GM23248 (cell line): ENCODE measurements around the gene SEPTIN2. TPM values are rescaled to one million over a fixed set of nuclear protein-coding genes. Genes with fewer than 3 reads are reported as not detected.

Experiments used
- DNase-seq: peaks from one replicate; pipeline ENCODE4 v3.0.0-alpha.2; 2015
- H2AFZ ChIP-seq: fragments of 200-600 bp; sonication (generic); 2 replicates; pipeline ENCODE4 v1.6.1; 2016; ENCODE audit warnings: antibody characterized with exemption
- H3F3A ChIP-seq: fragments of 200-600 bp; sonication (generic); 2 replicates; pipeline ENCODE4 v1.6.1; 2016; ENCODE audit warnings: mild to moderate bottlenecking, antibody characterized with exemption, mixed run types; ENCODE audit not compliant: insufficient read depth
- H3K27ac ChIP-seq: fragments of 200-600 bp; sonication (generic); 2 replicates; pipeline ENCODE4 v1.5.1; 2016; ENCODE audit warnings: mild to moderate bottlenecking
- H3K27me3 ChIP-seq: fragments of 200-600 bp; sonication (generic); replicated peaks from 2 replicates; pipeline ENCODE4 v1.6.1; 2016; ENCODE audit warnings: mild to moderate bottlenecking; ENCODE audit not compliant: insufficient read depth
- H3K36me3 ChIP-seq: fragments of 200-600 bp; sonication (generic); 2 replicates; pipeline ENCODE4 v1.6.1; 2016; ENCODE audit warnings: low read depth, mild to moderate bottlenecking
- H3K4me1 ChIP-seq: fragments of 200-600 bp; sonication (generic); 2 replicates; pipeline ENCODE4 v1.6.1; 2016; ENCODE audit warnings: mild to moderate bottlenecking; ENCODE audit not compliant: insufficient read depth
- H3K4me2 ChIP-seq: fragments of 200-600 bp; sonication (generic); one replicate; pipeline ENCODE4 v1.6.1; 2016; ENCODE audit warnings: mild to moderate bottlenecking; ENCODE audit not compliant: unreplicated experiment
- H3K4me3 ChIP-seq: fragments of 200-600 bp; sonication (generic); 2 replicates; pipeline ENCODE4 v1.5.1; 2016; ENCODE audit warnings: mild to moderate bottlenecking
- H3K79me2 ChIP-seq: fragments of 200-600 bp; sonication (generic); 2 replicates; pipeline ENCODE4 v1.6.1; 2016; ENCODE audit warnings: mild to moderate bottlenecking; ENCODE audit not compliant: insufficient read depth
- H3K9ac ChIP-seq: fragments of 200-600 bp; sonication (generic); 2 replicates; pipeline ENCODE4 v1.6.1; 2016; ENCODE audit warnings: mild to moderate bottlenecking
- H3K9me2 ChIP-seq: fragments of 200-600 bp; sonication (generic); 2 replicates; pipeline ENCODE4 v1.6.1; 2016; ENCODE audit warnings: mixed run types, mild to moderate bottlenecking, moderate library complexity; ENCODE audit not compliant: insufficient read depth
- H3K9me3 ChIP-seq: fragments of 200-600 bp; sonication (generic); one replicate; pipeline ENCODE4 v1.6.1; 2017; ENCODE audit warnings: low read depth
- H4K20me1 ChIP-seq: fragments of 200-600 bp; sonication (generic); 2 replicates; pipeline ENCODE4 v1.6.0; 2016; ENCODE audit not compliant: insufficient read depth
- EZH2 ChIP-seq: fragments of 200-600 bp; sonication (generic); IDR thresholded peaks from 2 replicates; pipeline ENCODE4 v1.6.1; 2018; ENCODE audit warnings: antibody characterized with exemption, mild to moderate bottlenecking; ENCODE audit not compliant: insufficient read depth, poor library complexity, severe bottlenecking
- EZH2phosphoT487 ChIP-seq: fragments of 200-600 bp; sonication (generic); IDR thresholded peaks from 2 replicates; pipeline ENCODE4 v1.6.1; 2018; ENCODE audit warnings: antibody characterized with exemption, moderate library complexity, mild to moderate bottlenecking, low read depth; ENCODE audit not compliant: insufficient read depth
- WGBS, 2 experiments: methylation state at CpG; one replicate each; pipeline ENCODE4 v1.1.6; 2015 to 2017; ENCODE audit warnings: low lambda C conversion rate in 2 of 2, low coverage in 1 of 2; ENCODE audit errors: missing lambda C conversion rate in 2 of 2; 5-methylcytosine and 5-hydroxymethylcytosine counted together
- in situ Hi-C: fragments of 300-500 bp; cut with MboI; formaldehyde crosslinking; loops from 2 replicates; pipeline ENCODE4 v1.15.0; 2020
- polyA plus RNA-seq: library from polyadenylated mRNA; unstranded; fragments of >200 nt; fragmentation: Nextera tagmentation; extraction: Ambion mirVana; gene quantifications from 2 replicates; pipeline ENCODE4 v1.2.1, GENCODE V29; 2016
- total RNA-seq: library from RNA; depleted of rRNA; stranded (reverse); fragments of >200 nt; shearing (Covaris generic); gene quantifications from 2 replicates; pipeline ENCODE4 v1.2.3, GENCODE V29; 2014

SEPTIN2 gene
- total and polyA plus RNA-seq, 2 experiments from 2014 or later = 499 to 512 TPM

GRCh38 chr2:241295326-241296095, 20.2 kb upstream of the SEPTIN2 start:
- Histone ChIP-seq H3K9me3 (no peaks in the 10 kb centered on the region), H3K4me2 (no peak overlapping the region), H3F3A (peaks cover 5% of the 10 kb centered on the region), H3K27me3 (no peaks in the 10 kb centered on the region), H3K27ac (no peak overlapping the region), H3K9me2 (no peaks in the 10 kb centered on the region), H2AFZ (no peak overlapping the region), H4K20me1 (peaks cover 9% of the 10 kb centered on the region; the same call in 1 of the 2 replicates), H3K79me2 (peaks cover 100% of the 10 kb centered on the region), H3K9ac (no peak overlapping the region), H3K36me3 (0 out of 2 replicates have a peak, but pooled peaks cover 8% of the 10 kb centered on the region), H3K4me3 (no peak overlapping the region), H3K4me1 (peaks cover 9% of the 10 kb centered on the region; the same call in 1 of the 2 replicates)
- in situ Hi-C loops = no loop called here
- DNase-seq = peak; percentile 43
- TF ChIP-seq EZH2 (no peak), EZH2phosphoT487 (no peak)
- 68 to 69% methylated on average over 7 of the region's 7 CpGs for WGBS, 2 experiments

GRCh38 chr2:241296767-241297166, 19.0 kb upstream of the SEPTIN2 start:
- 0 out of 2 replicates have a peak, but pooled peaks cover 8% of the 10 kb centered on the region for H3K36me3 ChIP-seq
- no peak overlapping the region for H3K4me3 ChIP-seq
- no peak overlapping the region for H3K4me2 ChIP-seq
- H3F3A ChIP-seq = peaks cover 5% of the 10 kb centered on the region
- no peaks in the 10 kb centered on the region for H3K27me3 ChIP-seq
- H4K20me1 ChIP-seq = peaks cover 9% of the 10 kb centered on the region; the same call in 1 of the 2 replicates
- H3K27ac ChIP-seq = no peak overlapping the region
- peaks cover 9% of the 10 kb centered on the region; the same call in 1 of the 2 replicates for H3K4me1 ChIP-seq
- 91% methylated on average over 8 of the region's 8 CpGs for WGBS, 2 experiments
- peaks cover 100% of the 10 kb centered on the region for H3K79me2 ChIP-seq
- no peak for DNase-seq
- H2AFZ ChIP-seq = no peak overlapping the region
- in situ Hi-C loops = no loop called here
- H3K9me2 ChIP-seq = no peaks in the 10 kb centered on the region
- TF ChIP-seq EZH2 (no peak), EZH2phosphoT487 (no peak)
- H3K9me3 ChIP-seq = no peaks in the 10 kb centered on the region
- H3K9ac ChIP-seq = no peak overlapping the region

DNA sequence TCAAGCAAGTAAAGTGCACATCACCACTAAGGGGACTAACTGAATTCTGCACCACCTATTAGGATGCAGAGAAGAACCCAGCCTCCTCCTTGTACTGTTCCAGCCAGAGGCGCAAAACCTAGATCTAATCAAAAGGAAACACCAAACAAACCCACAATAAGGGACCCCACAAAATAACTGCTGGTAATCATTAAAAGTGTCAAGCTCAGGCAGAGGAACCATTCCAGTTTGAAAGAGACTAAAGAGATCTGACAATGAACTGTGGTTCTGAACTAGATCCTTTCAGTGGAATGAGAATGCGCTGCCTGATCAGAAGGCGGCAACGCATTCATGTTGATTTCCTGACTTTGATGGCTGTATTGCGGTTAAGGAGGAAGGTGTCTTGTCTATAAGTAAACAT, 17.1 kb upstream of the SEPTIN2 start:
- Histone ChIP-seq H3K4me3 (no peak overlapping the region), H3K4me2 (no peak overlapping the region), H3K27me3 (no peaks in the 10 kb centered on the region), H3K36me3 (0 out of 2 replicates have a peak, but pooled peaks cover 8% of the 10 kb centered on the region), H3K27ac (no peak overlapping the region), H3K9me2 (no peaks in the 10 kb centered on the region), H3K9me3 (no peaks in the 10 kb centered on the region), H3K79me2 (peaks cover 100% of the 10 kb centered on the region), H3K4me1 (peaks cover 4% of the 10 kb centered on the region; the same call in 1 of the 2 replicates), H2AFZ (no peak overlapping the region), H3F3A (no peaks in the 10 kb centered on the region), H4K20me1 (peaks cover 9% of the 10 kb centered on the region; the same call in 1 of the 2 replicates), H3K9ac (no peak overlapping the region)
- TF ChIP-seq EZH2phosphoT487 = no peak
- TF ChIP-seq EZH2 = no peak
- in situ Hi-C loops = no loop called here
- 98 to 100% methylated on average over 5 of the region's 5 CpGs for WGBS, 2 experiments
- no peak for DNase-seq

DNA sequence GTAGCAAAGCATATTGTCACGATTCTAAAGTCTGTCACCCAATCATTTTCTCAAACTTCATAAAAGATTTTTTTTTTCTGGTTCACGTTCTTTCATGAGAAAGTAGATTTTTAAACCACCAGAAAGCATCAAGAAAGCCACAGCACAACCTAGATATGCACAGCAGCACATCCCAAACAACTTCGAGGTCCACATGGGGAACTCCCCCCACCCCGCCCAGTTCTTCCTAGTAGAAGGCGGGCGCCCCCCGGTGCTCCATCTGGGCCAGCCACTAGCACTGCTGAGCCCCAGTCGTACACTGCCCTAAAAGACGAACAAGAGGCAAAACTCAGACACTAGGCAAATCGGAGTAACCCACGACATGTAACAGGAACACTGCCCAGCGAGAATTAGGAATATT, 15.7 kb upstream of the SEPTIN2 start:
- Histone ChIP-seq H3K79me2 (peaks cover 100% of the 10 kb centered on the region), H3K27ac (no peak overlapping the region), H3K27me3 (no peaks in the 10 kb centered on the region), H3K9ac (no peak overlapping the region), H2AFZ (no peak overlapping the region), H3K4me3 (no peak overlapping the region), H3K9me2 (no peaks in the 10 kb centered on the region), H3K9me3 (no peaks in the 10 kb centered on the region), H3K4me2 (no peak overlapping the region), H3K4me1 (no peaks in the 10 kb centered on the region; the same call in 1 of the 2 replicates), H3F3A (no peaks in the 10 kb centered on the region), H3K36me3 (0 out of 2 replicates have a peak, but pooled peaks cover 8% of the 10 kb centered on the region), H4K20me1 (peaks cover 20% of the 10 kb centered on the region)
- DNase-seq = no peak
- TF ChIP-seq EZH2 (no peak), EZH2phosphoT487 (no peak)
- WGBS, 2 experiments = 70 to 73% methylated on average over 11 to 12 of the region's 12 CpGs
- in situ Hi-C loops = no loop called here
